GM12878 (cell line): ENCODE results near the gene CYS1. TPM values are rescaled to one million over a fixed set of nuclear protein-coding genes. Genes with fewer than 3 reads are reported as not detected.

Experiments used
- ATAC-seq: fragments of 200-7000 bp; cut with Tn5 transposase; 3 replicates; pipeline ENCODE4 v1.9.1; 2020; ENCODE audit warnings: mild to moderate bottlenecking, moderate library complexity
- BruUV-seq: library from RNA; stranded (reverse); fragments of 400-500 nt; replicated peaks from 2 replicates; lab custom pipeline; 2021; lab: Mats Ljungman, UMichigan
- CTCF ChIA-PET: fragments of 300-600 bp; sonication (Branson Sonifier 250); formaldehyde crosslinking; extraction: SDS; loops from one replicate; lab custom pipeline; 2021; ENCODE audit warnings: inconsistent platforms; lab: Yijun Ruan, JAX
- POLR2A ChIA-PET: fragments of 350-600 bp; formaldehyde crosslinking; extraction: SDS; loops from one replicate; lab custom pipeline; 2021; ENCODE audit warnings: inconsistent platforms; lab: Charles Lee
- RAD21 ChIA-PET: fragments of 300-600 bp; sonication (Branson Sonifier 250); formaldehyde crosslinking; loops from one replicate; lab custom pipeline; 2023; ENCODE audit warnings: antibody characterized with exemption; ENCODE audit not compliant: unreplicated experiment; lab: Charles Lee
- SMC1A ChIA-PET: fragments of 300-600 bp; sonication (Branson Sonifier 250); formaldehyde crosslinking; loops from one replicate; lab custom pipeline; 2023; ENCODE audit not compliant: unreplicated experiment, uncharacterized antibody; lab: Charles Lee
- DNase-seq: peaks from one replicate; pipeline ENCODE4 v3.0.0-alpha.2; 2011; ENCODE audit warnings: low read depth, low spot score
- FAIRE-seq: peaks from 3 replicates; lab custom pipeline; 2011; peaks lifted over from hg19 to GRCh38; lab: Jason Lieb, UNC
- H2AFZ ChIP-seq: 2 replicates; pipeline ENCODE4 v1.6.0; 2011; ENCODE audit warnings: low read depth, low read length, control low read depth; ENCODE audit not compliant: control insufficient read depth
- H3K27ac ChIP-seq: 2 replicates; pipeline ENCODE4 v1.5.1; 2011; ENCODE audit warnings: control low read depth; ENCODE audit not compliant: control insufficient read depth, insufficient read depth
- H3K27me3 ChIP-seq, 2 experiments: replicated peaks in 1 of 2; 2 replicates each; pipeline versions ENCODE4 v1.6.0 to v1.6.1; 2011; ENCODE audit warnings: low read length in 1 of 2; ENCODE audit not compliant: control insufficient read depth in 2 of 2, insufficient read depth in 2 of 2
- H3K36me3 ChIP-seq, 2 experiments: 2 replicates each; pipeline ENCODE4 v1.5.1; 2011; ENCODE audit warnings: low read length in 1 of 2; ENCODE audit not compliant: control insufficient read depth in 2 of 2, insufficient read depth in 2 of 2
- H3K4me1 ChIP-seq: 2 replicates; pipeline ENCODE4 v1.6.1; 2011; ENCODE audit warnings: mild to moderate bottlenecking, low read length, moderate library complexity, mixed read lengths; ENCODE audit not compliant: control insufficient read depth, insufficient read depth
- H3K4me2 ChIP-seq: 2 replicates; pipeline ENCODE4 v1.6.0; 2011; ENCODE audit warnings: control low read depth; ENCODE audit not compliant: control insufficient read depth, insufficient read depth
- H3K4me3 ChIP-seq: fragments of 200-600 bp; sonication (generic); 2 replicates; pipeline ENCODE4 v1.5.1; 2016
- H3K79me2 ChIP-seq: 2 replicates; pipeline ENCODE4 v1.6.0; 2011; ENCODE audit warnings: low read length; ENCODE audit not compliant: control insufficient read depth, insufficient read depth
- H3K9ac ChIP-seq: 2 replicates; pipeline ENCODE4 v1.8.0; 2011; ENCODE audit warnings: low read length, control low read depth, mixed read lengths; ENCODE audit not compliant: control insufficient read depth, insufficient read depth
- H3K9me3 ChIP-seq: replicated peaks from 3 replicates; pipeline ENCODE4 v1.5.1; 2011; ENCODE audit warnings: mild to moderate bottlenecking, low read length; ENCODE audit not compliant: control insufficient read depth, insufficient read depth
- H4K20me1 ChIP-seq: 2 replicates; pipeline ENCODE4 v1.6.0; 2011; ENCODE audit not compliant: control insufficient read depth, insufficient read depth
- E2F4 ChIP-seq: IDR thresholded peaks from 2 replicates; pipeline ENCODE4 v1.6.1; 2012; ENCODE audit warnings: low read depth, low read length, improper control_type of control experiment
- ETV6 ChIP-seq, 2 experiments: fragments of 450-650 bp in 1 of 2; IDR thresholded peaks in 1 of 2; conservative IDR thresholded peaks in 1 of 2; 2 replicates each; pipeline ENCODE4 v1.6.1; 2014; ENCODE audit warnings: antibody characterized with exemption in 1 of 2, borderline replicate concordance in 1 of 2, low read depth in 1 of 2, mild to moderate bottlenecking in 1 of 2, moderate library complexity in 1 of 2
- KAT2A ChIP-seq: conservative IDR thresholded peaks from 2 replicates; pipeline ENCODE4 v1.6.1; 2011; ENCODE audit warnings: low read depth, low read length; ENCODE audit not compliant: control insufficient read depth
- MEF2A ChIP-seq: IDR thresholded peaks from 2 replicates; pipeline ENCODE4 v1.6.1; 2011; ENCODE audit warnings: low read depth, mild to moderate bottlenecking, low read length, moderate library complexity; ENCODE audit not compliant: insufficient read depth
- POU2F2 ChIP-seq: IDR thresholded peaks from 3 replicates; pipeline ENCODE4 v1.6.1; 2011; ENCODE audit warnings: low read depth, mild to moderate bottlenecking, low read length, borderline replicate concordance
- SIX5 ChIP-seq: IDR thresholded peaks from 2 replicates; pipeline ENCODE4 v1.6.1; 2011; ENCODE audit warnings: mild to moderate bottlenecking, low read depth, low read length, moderate library complexity; ENCODE audit not compliant: severe bottlenecking
- ZBTB4 ChIP-seq: fragments of 450-650 bp; formaldehyde crosslinking; IDR thresholded peaks from 2 replicates; pipeline ENCODE4 v1.4.0; 2022; ENCODE audit warnings: mild to moderate bottlenecking, moderate library complexity
- ZNF592 ChIP-seq: fragments of 450-650 bp; IDR thresholded peaks from 2 replicates; pipeline ENCODE4 v1.6.1; 2017; ENCODE audit warnings: mild to moderate bottlenecking, moderate library complexity
- ZNF687 ChIP-seq: fragments of 450-650 bp; IDR thresholded peaks from 2 replicates; pipeline ENCODE4 v1.6.1; 2017; ENCODE audit warnings: mild to moderate bottlenecking, moderate library complexity
- WGBS: methylation state at CpG from one replicate; pipeline ENCODE4 v1.1.6; 2016; ENCODE audit warnings: low lambda C conversion rate; ENCODE audit not compliant: insufficient replicate concordance, insufficient coverage; ENCODE audit errors: missing lambda C conversion rate; 5-methylcytosine and 5-hydroxymethylcytosine counted together
- in situ Hi-C: fragments of 300-500 bp; cut with MboI; formaldehyde crosslinking; loops from 9 replicates; pipeline ENCODE4 v1.14.3; 2018; ENCODE audit warnings: mixed read lengths
- intact Hi-C: fragments of 100-400 bp; cut with micrococcal nuclease; formaldehyde crosslinking; loops from one replicate; pipeline ENCODE4 v1.14.2; 2022; ENCODE audit not compliant: unreplicated experiment
- polyA plus RNA-seq, 11 experiments: library from polyadenylated mRNA; depleted of rRNA in 4 of 11; unstranded in 6 of 11; stranded (reverse) in 5 of 11; fragments of >200 nt; fragmentation: Nextera tagmentation in 4 of 11; fragmentation: Illumina TruSeq in 1 of 11; extraction: Ambion mirVana in 4 of 11; extraction: Trizol in 1 of 11; gene quantifications; 1 replicate in 1 of 11; 2 replicates in 10 of 11; pipeline versions ENCODE4 v1.2.1 to v1.2.3, GENCODE V29; 2011 to 2016; ENCODE audit warnings: inconsistent platforms in 2 of 11, missing spikeins in 2 of 11, low read depth in 1 of 11
- total RNA-seq, 4 experiments: library from RNA; depleted of rRNA in 3 of 4; stranded (reverse); fragments of >200 nt in 3 of 4; fragmentation: Illumina TruSeq in 1 of 4; extraction: Trizol in 1 of 4; gene quantifications; 2 replicates each; pipeline versions ENCODE4 v1.2.1 to v1.2.3, GENCODE V29; 2013 to 2021

The CYS1 gene
- total and polyA plus RNA-seq, 10 of the 15 experiments (the other 5 are each of a cell fraction or from before 2014, with no cell fraction given): 0.35 to 6.4 (median 2.5) TPM

GRCh38 chr2:10075101-10075500 lies 5.1 kb downstream of the CYS1 start:
- POLR2A ChIA-PET: interaction anchor here (0.7 to 3.1 kb wide), 5 partner anchors 10 to 360 kb away, joined by 3 to 13 read pairs (median 4); no protein-coding TSS in a partner anchor
- RAD21 ChIA-PET: interaction anchor here (3.7 to 13.2 kb wide), 5 partner anchors 16 to 360 kb away, joined by 42 to 216 read pairs (median 86); partner anchors contain the start of gene RRM2
- Histone ChIP-seq H3K79me2 (no peaks in the 10 kb centered on the region; the same call in 1 of the 2 replicates), H3K9me3 (no peaks in the 10 kb centered on the region), H2AFZ (no peak overlapping the region), H3K4me1 (peaks cover 24% of the 10 kb centered on the region), H3K27me3 (no peaks in the 10 kb centered on the region), H3K27ac (no peak overlapping the region), H3K4me3 (no peak overlapping the region), H3K36me3 (no peaks in the 10 kb centered on the region), H3K4me2 (no peak overlapping the region; the same call in 1 of the 2 replicates), H4K20me1 (no peaks in the 10 kb centered on the region), H3K9ac (no peak overlapping the region)
- no TSS peak for BruUV-seq
- FAIRE-seq (no peak), DNase-seq (no peak), ATAC-seq (no peak)
- intact Hi-C loops (no loop called here), in situ Hi-C loops (loop anchor here (5.0 kb wide), 1 partner anchor 362 kb away; no protein-coding TSS in a partner anchor)
- CTCF ChIA-PET: interaction anchor here (1.0 to 22.8 kb wide), 8 partner anchors 22 to 370 kb away, joined by 3 to 983 read pairs (median 4); no protein-coding TSS in a partner anchor
- SMC1A ChIA-PET: interaction anchor here (0.6 to 13.9 kb wide), 7 partner anchors 14 to 1123 kb away, joined by 3 to 236 read pairs (median 34); no protein-coding TSS in a partner anchor
- 74% methylated on average over 13 of the region's 13 CpGs for WGBS
- no peak for TF ChIP-seq ZBTB4
- TF ChIP-seq POU2F2: no peak
- TF ChIP-seq ZNF592: no peak
- TF ChIP-seq ZNF687: no peak
- no peak for TF ChIP-seq MEF2A
- TF ChIP-seq ETV6 (conservative IDR thresholded peaks at IDR 0.05 in 1 of 2, IDR thresholded peaks at IDR 0.05 in 1 of 2; ENCODE audit: borderline replicate concordance in 1 of 2, low read depth in 1 of 2): no peak
- TF ChIP-seq KAT2A: no peak
- no peak for TF ChIP-seq E2F4
- TF ChIP-seq SIX5: no peak
